SW480 (cell line): Measurements from ENCODE around the gene RNF34.
"Not testable (repeated sequence)": the region's sequence is repeated elsewhere in the genome, so short reads cannot be mapped to it uniquely, and the experiment has no call there.

Source experiments
- DNase-seq: peaks from one replicate; pipeline ENCODE4 v3.0.0-alpha.2; 2016; ENCODE audit warnings: low spot score

RNF34 gene, protein sequence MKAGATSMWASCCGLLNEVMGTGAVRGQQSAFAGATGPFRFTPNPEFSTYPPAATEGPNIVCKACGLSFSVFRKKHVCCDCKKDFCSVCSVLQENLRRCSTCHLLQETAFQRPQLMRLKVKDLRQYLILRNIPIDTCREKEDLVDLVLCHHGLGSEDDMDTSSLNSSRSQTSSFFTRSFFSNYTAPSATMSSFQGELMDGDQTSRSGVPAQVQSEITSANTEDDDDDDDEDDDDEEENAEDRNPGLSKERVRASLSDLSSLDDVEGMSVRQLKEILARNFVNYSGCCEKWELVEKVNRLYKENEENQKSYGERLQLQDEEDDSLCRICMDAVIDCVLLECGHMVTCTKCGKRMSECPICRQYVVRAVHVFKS

DNA sequence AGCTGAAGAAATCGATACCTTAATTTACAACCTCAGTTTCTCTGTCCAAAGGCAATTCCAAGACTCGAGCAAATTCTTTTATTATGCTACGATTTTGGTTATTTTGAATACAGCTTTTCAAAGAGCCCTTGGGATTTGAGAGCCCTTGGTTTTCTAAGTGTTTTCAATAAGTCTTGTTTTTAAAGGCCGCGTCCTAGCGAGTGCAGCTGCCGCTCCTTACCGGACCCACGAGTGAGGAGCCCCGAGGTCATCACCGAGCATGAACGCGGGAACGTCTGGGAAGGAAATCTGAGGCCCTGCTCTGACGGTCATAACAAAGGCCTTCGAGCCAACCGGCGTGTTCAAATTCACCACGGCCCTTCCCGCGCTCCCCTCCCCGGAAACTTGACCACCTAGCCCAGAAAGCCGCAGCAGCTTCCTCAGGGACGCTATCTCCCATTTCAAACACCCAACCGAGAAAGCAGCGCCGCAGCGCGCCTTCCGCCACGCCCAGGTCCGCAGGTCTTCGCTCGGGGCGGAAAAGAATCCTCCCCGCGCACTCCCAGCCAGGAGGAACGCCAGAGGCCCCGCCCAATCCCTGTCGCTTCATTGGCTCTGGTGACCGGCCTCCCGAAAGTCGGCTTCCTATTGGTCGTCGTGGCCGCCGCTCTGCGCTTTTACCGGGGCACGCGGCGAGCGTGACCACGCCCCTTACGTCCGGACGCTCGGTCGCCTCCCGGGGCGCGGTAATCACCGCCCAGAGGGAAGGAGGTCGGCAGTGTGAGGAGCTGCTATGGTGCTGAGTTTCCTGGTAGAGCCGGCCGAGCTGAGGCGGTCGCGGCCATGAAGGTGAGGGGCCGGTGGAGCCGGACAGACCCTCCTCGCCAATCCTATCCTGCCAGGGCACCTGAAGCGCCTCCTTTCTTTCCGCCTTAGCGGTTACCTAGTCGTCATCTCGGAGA is at the start of gene RNF34:
TSS of gene RNF34 (plus strand) at position 728 of the 941 bp plus-strand sequence. CDS start at position 823, 95 bp downstream.
- peak; percentile 97 for DNase-seq

DNA sequence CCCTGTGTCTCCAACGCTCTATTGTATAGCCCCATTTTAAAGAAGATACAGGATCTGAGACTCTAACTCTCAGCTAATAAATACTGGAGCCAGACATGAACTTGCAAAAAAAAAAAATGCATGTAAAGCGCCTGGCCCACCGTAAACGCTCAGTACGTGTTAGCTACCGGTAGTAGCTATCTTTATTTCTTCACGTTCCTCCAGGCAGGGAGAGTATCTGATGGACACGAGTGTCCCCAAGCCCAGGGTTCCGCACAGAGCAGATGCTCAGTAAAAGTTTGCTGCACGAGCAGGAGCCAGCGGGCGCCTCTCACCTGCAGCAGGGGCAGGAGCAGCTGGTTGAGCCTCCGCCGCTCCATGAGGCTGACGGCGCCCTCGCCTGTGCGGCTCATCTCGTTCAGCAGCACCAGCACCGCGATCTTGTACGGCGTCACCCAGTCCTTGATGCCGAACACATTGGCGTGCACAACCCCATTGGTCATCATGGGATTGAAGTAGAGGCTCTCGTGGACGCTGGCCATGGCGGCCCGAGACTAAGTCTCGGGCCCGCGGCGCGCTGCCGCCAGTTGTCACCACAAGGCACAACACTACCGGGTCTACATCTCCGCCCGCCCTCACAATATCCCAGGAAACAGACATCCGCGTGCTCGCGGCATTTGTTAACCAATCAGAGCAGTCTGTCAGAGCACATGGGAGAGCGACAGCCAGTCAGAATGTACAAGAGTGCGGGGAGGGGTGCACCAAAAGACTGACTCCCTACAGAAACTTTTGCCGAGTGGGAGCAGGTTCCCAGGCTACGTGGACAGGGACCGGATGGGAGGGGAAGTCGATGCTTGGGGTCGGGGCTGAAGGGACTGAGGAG is 47.9 kb upstream of the RNF34 start, which contains the start of gene ANAPC5:
TSS of gene ANAPC5 (minus strand) at position 592 of the 862 bp plus-strand sequence. CDS start at position 521, 71 bp downstream.
- peak; percentile 99 for DNase-seq

DNA sequence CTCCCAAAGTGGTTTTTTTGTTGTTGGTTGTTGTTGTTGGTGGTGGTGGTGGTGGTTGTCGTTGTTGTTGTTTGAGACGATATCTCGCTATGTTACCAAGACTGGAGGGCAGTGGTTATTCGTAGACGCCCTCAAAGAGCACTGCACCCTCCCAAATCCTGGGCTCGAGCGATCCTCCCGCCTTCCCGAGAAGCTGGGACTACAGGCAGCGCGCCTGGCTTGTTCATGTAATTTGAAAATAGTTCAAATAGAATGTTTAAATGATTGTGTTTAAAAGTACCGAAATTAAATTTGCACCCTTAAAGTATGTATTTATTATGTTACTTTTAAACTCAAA is 47.3 kb upstream of the RNF34 start:
- DNase-seq = no peak

DNA sequence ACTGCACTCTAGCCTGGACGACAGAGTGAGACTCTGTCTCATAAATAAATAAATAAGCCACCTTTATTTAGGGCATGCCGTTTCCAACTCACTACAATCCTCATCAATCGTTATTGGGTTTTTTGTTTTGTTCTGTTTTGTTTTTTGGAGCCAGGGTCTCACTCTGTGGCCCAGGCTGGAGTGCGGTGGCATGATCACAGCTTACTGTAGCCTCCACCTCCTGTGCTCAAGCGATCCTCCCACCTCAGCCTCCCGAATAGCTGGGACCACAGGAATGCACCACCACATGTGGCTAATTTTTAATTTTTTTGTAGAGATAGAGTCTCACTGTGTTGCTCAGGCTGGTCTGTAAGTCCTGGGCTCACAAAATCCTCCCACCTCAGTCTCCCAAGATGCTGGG is 44.1 kb upstream of the RNF34 start:
- DNase-seq = no peak

DNA sequence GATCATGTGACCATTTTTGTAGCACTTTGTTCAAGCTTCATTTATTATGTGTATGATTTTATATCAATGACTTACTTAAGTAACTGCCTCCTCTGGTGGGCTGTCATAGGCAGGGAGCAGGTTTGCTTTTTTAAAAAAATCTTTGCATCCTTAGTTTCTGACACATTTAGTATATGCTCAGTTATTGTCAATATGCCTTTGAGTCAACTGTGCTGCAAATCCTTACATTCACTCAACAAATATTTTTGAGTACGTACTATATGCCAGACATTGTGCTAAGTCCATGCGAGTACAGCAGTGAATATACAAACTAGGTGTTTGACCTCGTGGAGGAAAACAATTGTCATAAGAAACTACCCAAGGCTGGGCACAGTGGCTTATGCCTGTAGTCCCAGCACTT is 43.3 kb upstream of the RNF34 start:
- no peak for DNase-seq

DNA sequence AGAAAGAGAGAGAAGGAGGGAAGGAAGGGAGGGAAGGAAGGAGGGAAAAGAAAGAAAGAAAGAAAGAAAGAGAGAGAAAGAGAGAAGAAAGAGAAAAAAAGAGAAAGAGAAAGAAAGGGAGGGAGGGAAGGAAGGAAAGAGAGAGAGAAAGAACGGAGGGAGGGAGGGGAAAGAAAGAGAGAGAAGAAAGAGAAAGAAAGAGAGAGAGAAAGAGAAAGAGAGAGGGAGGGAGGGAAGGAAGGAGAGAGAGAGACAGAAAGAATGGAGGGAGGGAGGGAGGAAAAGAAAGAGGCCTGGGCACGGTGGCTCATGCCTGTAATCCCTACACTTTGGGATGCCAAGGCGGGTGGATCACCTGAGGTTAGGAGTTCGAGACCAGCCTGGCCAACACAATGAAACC is 42.6 kb upstream of the RNF34 start:
- DNase-seq = no peak

DNA sequence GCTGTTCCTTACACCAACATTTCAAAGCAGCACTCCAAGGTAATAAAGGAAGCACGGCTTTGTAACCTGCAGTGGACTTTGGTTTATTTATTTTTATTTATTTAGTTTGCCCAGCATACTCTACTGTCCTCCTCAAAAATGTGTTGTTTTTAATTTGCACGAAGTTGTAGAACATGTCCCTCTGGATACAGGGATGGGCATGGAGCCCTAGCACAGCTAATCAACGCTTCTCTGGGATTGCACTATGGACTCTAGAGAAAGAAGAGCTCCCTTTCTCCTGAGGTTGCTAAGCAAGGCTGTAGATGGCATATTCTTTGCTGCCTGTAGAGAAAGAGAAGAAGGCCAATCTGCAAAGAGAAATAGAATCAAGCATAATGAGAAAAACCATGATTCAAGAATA is 41.8 kb upstream of the RNF34 start:
- DNase-seq = no peak

DNA sequence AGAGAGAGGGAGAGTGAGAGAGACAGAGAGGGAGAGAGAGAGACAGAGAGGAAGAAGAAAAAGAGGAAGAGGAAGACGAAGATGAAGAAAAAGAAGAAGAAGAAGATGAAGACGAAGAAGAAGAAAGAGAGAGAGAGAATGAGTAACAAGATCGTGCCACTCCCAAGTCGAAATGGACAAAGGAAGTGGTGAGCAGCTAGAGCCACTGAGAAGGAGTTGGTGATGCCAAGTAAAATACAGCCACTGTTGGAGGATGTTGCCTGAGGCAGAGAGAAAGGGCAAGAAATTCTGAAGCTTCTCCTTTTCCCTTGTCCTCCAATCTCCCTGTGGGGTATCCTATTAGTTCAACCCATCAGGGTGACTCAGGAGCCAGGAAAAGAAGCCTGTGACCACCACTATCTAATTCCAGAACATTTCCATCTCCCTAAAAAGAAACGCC is 35.2 kb upstream of the RNF34 start:
- DNase-seq = no peak

DNA sequence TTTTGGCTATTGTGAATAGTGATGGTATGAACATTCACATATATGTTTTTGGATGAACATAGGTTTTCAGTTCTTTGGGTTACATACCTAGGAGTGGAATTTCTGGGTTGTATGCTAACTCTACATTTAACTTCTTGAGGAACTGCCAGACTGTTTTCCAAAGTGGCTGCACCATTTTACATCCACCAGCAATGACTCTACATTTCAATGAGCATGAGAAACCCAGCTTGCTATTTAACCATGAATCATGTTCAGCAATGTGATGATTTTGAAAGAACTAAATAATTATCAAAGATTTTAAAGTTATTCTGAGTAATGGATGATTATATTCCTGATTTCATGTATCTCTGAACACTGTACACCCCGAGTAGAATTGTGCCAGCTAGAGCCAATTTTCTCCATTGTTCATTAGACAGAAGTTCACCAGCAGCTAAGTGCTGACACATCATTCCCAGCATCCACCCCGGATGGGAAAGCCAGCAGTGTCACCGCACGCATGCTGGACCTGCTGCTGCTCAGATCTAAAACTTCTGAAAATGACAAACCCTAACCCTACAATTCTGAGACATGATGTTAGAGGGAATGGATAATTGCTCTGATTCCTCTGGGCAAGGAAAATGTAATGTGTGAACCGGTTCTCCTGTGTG is 34.4 kb upstream of the RNF34 start:
- no peak for DNase-seq

DNA sequence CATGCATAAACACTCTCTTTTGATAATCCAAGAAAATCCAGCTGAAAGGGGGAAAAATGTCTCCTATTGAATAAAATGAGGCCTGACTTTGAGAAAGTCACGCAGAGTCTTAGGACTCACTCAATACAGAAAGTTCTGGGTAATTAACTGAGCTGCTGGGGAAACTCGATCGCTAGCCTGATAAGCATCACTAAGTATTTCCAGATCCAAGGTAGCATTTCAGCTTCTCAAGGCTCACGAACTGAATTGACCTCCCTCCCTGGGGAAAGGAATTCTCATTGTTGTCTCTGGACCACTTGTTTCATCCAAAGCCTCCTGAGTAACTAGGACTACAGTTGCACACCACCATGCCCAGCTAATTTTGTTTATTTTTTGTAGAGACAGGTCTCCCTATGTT is 33.9 kb upstream of the RNF34 start:
- no peak for DNase-seq

DNA sequence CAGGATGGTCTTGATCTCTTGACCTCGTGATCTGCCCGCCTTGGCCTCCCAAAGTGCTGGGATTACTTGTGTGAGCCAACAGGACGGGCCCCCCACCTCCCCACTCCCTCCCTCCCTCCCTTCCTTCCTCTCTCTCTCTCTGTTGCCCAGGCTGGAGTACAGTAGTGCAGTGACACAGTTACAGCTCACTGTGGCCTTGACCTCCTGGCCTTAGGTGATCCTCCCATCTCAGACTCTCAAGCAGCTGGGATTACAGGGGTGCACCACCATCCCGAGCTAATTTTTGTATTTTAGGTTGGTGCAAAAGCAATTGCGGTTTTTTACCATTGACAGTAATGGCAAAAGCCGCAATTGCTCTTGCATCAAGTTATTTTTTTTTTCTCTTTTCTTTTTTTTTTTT is 28.5 kb upstream of the RNF34 start:
- DNase-seq = no peak

DNA sequence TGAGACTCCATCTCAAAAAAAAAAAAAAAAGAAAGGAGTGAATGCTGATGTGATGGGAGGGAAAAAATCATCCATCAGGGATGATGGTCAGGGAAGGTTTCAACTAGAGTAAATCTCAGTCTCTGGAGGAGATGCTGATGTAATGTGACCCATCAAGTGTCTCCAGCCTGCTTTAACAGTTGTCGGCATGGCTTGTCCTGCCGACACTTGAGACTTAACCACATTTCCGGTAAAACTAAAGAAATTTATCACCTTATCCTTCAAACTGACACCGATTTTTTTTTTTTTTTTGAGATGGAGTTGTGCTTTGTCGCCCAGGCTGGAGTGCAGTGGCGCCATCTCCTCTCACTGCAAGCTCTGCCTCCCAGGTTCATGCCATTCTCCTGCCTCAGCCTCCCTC is 26.2 kb upstream of the RNF34 start:
- DNase-seq = no peak

DNA sequence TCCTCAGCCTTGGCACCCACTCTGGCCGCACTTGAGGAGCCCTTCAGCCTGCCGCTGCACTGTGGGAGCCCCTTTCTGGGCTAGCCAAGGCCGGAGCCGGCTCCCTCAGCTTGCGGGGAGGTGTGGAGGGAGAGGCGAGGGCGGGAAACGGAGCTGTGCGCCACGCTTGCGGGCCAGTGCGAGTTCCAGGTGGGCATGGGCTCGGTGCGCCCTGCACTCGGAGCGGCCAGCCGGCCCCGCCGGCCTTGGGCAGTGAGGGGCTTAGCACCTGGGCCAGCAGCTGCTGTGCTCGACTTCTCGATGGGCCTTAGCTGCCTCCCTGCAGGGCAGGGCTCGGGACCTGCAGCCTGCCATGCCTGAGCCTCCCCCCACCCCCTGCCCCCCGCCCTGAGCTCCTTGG is 25.6 kb upstream of the RNF34 start:
- DNase-seq = not testable (repeated sequence)

DNA sequence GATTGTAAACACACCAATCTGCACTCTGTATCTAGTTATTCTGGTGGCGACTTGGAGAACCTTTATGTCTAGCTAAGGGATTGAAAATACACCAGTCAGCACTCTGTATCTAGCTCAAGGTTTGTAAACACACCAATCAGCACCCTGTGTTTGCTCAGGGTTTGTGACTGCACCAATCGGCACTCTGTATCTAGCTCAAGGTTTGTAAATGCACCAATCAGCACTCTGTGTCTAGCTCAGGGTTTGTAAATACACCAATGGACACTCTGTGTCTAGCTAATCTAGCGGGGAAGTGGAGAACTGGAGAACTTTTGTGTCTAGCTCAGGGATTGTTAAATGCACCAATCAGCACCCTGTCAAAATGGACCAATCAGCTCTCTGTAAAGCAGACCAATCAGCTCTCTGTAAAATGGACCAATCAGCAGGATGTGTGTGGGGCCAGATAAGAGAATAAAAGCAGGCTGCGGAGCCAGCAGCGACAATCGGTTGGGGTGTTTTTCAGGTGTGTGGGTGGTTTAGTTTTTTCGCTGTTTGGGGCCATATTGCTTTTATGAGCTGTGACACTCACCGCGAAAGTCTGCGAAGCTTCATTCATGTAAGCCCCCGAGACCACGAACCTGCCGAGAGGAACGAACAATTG is 24.9 kb upstream of the RNF34 start:
- not testable (repeated sequence) for DNase-seq

DNA sequence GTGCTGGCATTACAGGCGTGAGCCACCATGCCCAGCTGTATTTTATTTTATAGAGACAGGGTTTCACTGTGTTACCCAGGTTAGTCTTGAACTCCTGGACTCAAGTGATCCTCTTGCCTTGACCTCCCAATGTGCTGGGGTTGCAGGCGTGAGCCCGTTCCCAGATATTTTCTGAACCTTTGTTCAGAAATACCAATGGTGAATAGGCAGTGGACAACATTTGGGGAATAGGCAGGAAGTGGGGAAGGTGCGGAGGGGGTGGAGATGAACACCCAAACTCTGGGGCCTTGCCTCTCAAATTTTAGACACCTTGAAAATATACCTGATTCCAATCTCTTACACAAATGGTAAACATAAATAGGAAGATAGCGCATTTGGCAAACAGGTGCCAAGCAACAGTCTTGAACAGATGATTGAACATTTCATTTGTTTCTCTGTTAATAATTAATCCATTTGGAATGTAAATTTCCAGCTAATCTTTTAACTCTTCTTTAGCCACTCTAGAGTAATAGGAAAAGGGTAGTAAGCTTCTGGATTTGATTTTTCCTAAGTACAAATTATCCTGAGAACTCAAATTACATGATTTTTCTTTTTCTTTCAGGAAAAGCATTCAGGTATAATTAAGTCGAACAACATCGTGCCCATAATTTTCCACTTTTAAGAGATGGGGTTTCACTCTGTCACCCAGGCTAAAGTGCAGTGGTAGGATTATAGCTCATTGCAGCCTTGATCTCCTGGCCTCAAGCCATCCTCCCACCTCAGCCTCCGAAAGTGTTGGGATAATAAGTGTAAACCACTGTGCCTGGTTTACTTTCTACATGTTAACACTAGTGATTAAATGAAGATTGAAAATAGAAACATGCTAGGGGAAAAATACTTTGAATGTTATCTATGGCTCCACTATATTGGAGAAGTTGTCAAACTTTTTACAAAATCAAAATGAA is 22.9 kb upstream of the RNF34 start:
- DNase-seq = peak; percentile 47

DNA sequence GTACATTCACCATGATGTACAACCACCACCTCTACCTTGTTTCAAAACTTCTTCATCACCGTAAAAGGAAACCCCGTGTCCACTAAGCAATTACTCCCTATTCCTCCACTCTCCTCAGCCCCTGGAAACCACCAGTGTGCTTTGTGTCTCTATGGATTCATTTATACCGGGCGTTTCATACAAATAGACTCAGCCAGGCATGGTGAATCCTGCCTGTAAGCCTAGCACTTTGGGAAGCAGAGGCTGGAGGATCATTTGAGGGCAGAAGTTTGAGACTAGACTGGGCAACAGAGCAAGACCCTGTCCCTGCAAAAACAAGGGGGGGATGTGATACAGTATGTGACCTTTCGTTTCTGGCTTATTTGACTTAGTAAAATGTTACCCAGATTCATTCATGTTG is 21.2 kb upstream of the RNF34 start:
- DNase-seq = no peak

DNA sequence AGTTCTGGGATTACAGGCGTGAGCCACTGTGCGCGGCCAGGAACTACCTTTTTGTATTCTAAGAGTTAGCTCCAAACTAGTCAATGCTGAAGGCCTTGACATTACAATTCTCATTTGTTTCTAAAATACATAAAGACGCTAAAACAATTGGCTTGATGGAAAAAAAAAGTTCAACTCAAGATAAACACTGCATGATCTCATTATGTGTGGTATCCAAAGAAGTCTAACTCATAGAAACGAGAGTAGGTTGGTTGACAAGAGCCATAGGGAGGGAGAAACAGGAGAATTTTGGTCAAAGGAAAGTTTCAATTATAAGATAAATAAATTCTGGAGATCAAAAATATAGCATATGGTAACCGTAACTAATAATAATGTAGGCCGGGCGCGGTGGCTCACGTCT is 20.0 kb upstream of the RNF34 start:
- no peak for DNase-seq

DNA sequence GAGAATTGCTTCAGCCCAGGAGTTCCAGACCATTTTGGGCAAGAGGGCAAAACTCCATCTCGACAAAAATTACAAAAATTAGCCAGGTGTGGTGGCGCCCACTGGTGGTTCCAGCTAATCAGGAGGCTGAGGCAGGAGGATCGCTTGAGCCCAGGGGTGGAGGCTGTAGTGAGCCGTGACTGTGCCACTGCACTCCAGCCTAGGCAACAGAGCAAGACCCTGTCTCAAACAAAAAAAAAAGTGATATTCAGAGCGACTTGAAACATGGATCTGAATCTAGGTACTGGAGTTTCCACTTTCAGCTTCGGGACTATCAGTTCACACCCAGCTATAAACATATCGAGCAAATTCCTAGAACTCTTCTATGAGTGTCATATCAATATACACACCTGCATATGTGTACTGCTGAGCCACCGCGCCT is 16.3 kb upstream of the RNF34 start:
- no peak for DNase-seq

DNA sequence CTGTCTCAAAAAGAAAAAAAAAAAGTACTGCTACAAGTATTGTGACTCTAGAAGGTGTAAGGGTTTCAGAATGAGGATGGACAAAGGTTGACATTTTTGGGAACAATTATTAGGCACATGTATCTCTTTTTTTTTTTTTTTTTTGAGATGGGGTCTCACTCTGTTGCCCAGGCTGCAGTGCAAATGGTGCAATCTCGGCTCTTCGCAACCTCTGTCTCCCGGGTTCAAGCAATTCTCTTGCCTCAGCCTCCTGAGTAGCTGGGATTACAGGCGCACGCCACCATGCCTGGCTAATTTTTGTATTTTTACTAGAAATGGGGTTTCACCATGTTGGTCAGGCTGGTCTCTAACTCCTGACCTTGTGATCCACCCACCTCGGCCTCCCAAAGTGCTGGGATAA is 15.0 kb upstream of the RNF34 start:
- not testable (repeated sequence) for DNase-seq

DNA sequence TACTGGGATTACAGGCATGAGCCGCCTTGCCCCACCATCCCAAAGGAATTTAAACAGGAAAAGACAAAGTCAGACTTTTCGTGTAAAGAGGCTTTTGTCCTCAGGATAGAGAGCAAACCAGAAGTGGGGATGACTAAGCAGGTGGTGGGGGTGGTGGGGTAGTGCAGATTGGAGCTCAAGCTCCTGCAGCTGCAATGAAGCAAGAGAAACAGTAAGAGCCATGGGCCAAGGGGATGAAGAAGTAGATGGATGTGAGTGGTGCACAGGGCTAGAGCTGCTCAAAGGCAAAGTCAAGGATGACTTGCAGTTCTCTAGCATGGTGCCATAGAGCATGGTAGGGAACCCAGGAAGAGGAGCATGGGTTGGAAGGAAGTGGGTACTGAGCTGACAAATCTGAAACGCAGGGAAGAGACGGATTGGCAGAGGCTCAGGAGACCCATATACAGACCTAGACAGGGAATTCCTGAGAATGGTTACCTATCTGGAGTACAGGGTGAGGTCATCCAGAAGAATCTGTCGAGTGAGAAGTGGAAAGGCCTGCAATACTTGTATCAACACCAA is 11.4 kb upstream of the RNF34 start:
- no peak for DNase-seq
